ENCODE results near the gene PDCD11.

Gene PDCD11

DNA sequence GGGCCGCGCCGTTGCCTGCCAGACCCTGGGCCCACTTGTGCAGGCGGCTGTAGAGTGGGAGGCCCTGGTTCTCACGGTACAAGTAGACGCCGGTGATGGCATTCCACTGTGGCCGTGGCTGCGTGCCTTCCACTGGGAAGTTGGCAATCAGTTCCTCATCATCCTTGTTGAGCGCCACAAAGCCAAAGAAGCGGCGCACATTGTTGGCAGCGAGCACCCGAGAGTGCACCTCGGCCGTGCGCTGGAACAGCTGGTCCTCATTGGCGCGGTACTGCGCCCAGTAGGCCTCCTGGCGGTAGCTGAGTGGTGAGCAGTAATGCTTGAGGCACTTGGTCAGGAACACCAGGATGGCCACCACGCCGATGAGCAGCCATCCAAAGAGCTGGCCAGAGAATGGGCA is 50.8 kb downstream of the PDCD11 start:
- Histone ChIP-seq H3K4me3 (ENCODE audit: low read depth in 1 of 5, low read length in 5 of 5) (peak overlapping the region in 1 of 5 donors; percentile 8), H3K9ac (ENCODE audit: low read length in 5 of 5) (peak overlapping the region in 1 of 5 donors; percentile 32), H3K27ac (ENCODE audit: low read depth, low read length) (peak overlapping the region; percentile 92), H3K9me3 (ENCODE audit: control insufficient read depth in 5 of 5, low read length in 5 of 5) (no peaks in the 10 kb centered on the region), H3K4me1 (ENCODE audit: control insufficient read depth in 5 of 5, insufficient read depth in 5 of 5, low read length in 5 of 5) (peaks cover 33 to 97% (median 82%) of the 10 kb centered on the region in 5 donors), H3K27me3 (ENCODE audit: control insufficient read depth in 5 of 5, insufficient read depth in 4 of 5, low read length in 5 of 5) (peaks cover 0 to 21% (median 0%) of the 10 kb centered on the region in 5 donors), H3K36me3 (ENCODE audit: control insufficient read depth in 5 of 5, insufficient read depth in 5 of 5, low read length in 5 of 5) (peaks cover 0 to 75% (median 70%) of the 10 kb centered on the region in 5 donors)

DNA sequence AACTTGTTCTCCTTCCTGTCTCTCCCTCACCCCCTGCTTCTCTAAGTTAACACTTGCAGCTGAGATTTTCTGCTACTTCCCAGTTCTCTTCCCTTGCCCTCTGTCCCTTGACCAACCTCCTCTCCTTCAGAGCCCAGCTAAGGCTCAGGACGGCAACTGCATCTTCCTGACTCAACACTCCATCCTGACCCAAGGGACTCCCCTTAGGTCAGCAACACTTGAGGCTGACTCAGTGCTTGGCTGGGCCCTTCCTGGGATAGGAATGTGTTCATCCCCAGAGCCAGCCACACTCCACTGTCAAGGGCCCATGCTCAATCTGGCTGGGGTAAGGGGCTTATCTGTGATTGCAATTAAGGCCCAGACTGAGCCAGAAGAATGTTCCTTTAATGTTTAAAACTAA is 52.3 kb downstream of the PDCD11 start:
- H3K27me3 ChIP-seq (ENCODE audit: control insufficient read depth in 5 of 5, insufficient read depth in 4 of 5, low read length in 5 of 5): peaks cover 0 to 27% (median 0%) of the 10 kb centered on the region in 5 donors
- peaks cover 0 to 61% (median 55%) of the 10 kb centered on the region in 5 donors for H3K36me3 ChIP-seq (ENCODE audit: control insufficient read depth in 5 of 5, insufficient read depth in 5 of 5, low read length in 5 of 5)
- peak overlapping the region; percentile 92 for H3K27ac ChIP-seq (ENCODE audit: low read depth, low read length)
- peak overlapping the region in 1 of 5 donors; percentile 90 for H3K9ac ChIP-seq (ENCODE audit: low read length in 5 of 5)
- H3K4me1 ChIP-seq (ENCODE audit: control insufficient read depth in 5 of 5, insufficient read depth in 5 of 5, low read length in 5 of 5): peaks cover 32 to 91% (median 84%) of the 10 kb centered on the region in 5 donors
- H3K4me3 ChIP-seq (ENCODE audit: low read depth in 1 of 5, low read length in 5 of 5): peak overlapping the region in 4 of 5 donors; percentile 43 to 91 (median 68)
- no peaks in the 10 kb centered on the region for H3K9me3 ChIP-seq (ENCODE audit: control insufficient read depth in 5 of 5, low read length in 5 of 5)

DNA sequence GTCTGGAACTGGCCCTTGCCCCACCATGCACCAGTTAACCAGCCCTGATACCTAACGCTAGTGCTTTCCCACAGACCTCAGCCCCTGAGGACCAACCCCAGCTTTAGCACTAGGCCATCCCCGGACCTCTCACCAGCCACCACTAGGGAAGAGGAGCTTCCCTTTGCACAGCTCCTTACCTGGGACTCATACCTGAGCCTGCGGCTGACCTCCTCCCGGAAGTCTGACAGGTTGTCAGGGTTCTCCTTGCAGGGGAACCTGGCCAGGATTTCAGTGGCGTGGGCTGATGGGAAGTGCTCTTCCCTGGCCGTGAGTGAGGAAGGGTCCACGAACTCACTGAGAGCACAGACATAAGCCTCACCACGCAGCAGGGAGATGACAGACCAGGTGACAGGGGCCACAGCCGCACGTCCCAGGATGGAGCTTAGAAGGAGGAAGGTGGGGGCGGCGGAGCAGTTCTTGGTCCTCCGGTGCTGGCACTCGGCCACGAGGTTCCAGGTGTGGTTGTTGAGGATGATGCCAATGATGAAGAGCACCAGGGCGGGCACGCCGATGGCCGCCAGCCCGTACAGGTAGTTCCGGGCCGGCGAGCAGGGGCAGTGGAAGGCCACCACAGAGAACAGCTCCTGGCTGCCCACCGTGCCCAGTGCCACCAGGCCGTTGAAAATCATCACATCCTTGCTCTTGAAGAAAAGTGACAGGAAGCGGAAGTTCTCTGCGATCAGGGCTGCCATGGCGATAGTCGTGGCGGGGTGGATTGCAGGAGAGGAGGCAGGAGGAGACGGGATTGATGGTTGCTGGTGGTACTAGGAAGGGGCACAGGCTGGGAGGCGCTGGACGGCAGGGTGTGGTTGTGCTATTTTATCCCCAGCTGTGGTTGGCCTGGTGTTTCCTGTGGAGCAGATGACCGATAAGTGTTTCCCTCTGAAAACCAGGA is 53.0 kb downstream of the PDCD11 start:
- H3K9ac ChIP-seq (ENCODE audit: low read length in 5 of 5): peak overlapping the region in 2 of 5 donors; percentile 37 to 90
- peak overlapping the region; percentile 92 for H3K27ac ChIP-seq (ENCODE audit: low read depth, low read length)
- H3K4me3 ChIP-seq (ENCODE audit: low read depth in 1 of 5, low read length in 5 of 5): peak overlapping the region; percentile 23 to 91 (median 87)
- H3K9me3 ChIP-seq (ENCODE audit: control insufficient read depth in 5 of 5, low read length in 5 of 5): no peaks in the 10 kb centered on the region
- peaks cover 28 to 83% (median 76%) of the 10 kb centered on the region in 5 donors for H3K4me1 ChIP-seq (ENCODE audit: control insufficient read depth in 5 of 5, insufficient read depth in 5 of 5, low read length in 5 of 5)
- H3K36me3 ChIP-seq (ENCODE audit: control insufficient read depth in 5 of 5, insufficient read depth in 5 of 5, low read length in 5 of 5): peaks cover 0 to 53% (median 48%) of the 10 kb centered on the region in 5 donors
- peaks cover 0 to 27% (median 0%) of the 10 kb centered on the region in 5 donors for H3K27me3 ChIP-seq (ENCODE audit: control insufficient read depth in 5 of 5, insufficient read depth in 4 of 5, low read length in 5 of 5)

DNA sequence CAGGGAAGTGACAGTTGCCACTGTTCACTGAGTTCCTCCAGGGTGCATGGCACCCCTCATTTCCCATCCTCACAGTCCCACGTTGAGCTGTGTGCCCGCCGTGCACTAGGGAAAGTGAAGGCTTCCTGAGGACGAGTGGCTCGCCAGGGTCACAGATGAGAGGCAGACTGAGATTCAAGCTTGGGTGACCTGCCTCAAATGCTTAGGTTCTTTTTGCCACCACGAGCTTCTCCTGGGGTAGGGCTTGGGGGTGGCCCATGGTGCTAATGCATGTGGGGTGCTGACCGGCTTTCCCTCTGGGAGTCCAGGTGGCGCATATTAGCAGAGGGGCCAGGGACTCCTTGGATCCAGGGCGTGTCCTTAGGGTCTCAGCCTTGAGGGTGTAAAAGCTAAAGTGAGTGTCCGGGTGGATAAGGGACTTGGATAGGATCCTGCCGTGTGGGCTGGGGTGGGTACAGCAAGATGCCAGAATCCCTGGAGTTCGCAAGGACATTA is 53.8 kb downstream of the PDCD11 start:
- peaks cover 23 to 76% (median 71%) of the 10 kb centered on the region in 5 donors for H3K4me1 ChIP-seq (ENCODE audit: control insufficient read depth in 5 of 5, insufficient read depth in 5 of 5, low read length in 5 of 5)
- H3K27ac ChIP-seq (ENCODE audit: low read depth, low read length): peak overlapping the region; percentile 92

DNA sequence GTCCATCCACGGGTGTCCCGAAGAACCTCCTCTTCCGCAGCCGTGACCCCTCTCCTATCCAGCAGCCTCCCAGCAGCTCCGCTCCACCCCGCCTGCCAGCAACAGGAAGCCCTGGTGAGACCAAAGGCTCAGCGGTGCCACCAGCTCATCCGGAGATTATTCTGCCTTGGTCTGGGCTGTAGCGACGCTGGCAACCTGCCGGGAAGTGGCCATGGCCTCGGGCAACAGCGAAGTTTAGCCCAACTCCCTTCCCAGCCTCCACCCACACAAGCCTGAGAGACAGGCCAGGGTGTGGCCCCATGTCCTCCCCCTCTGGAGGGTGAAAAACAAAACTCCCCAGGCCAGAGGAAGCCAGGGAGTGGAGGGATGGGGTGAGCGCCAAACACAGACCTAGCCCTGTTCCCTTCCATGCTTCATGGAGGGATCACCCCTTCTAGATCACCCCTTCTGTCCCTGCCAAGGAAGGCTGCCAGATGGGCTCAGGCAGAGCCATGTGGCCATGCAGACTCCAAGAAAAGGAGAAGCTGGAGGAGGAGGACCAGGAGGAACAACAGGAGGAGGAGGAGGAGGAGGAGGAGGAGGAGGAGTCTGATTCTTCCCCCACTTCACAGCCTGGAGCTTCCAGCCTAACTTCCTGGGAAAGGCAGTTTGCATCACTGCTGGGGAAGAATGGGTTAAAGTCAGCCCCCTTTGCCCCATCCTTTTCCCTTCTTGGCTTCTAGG is 54.8 kb downstream of the PDCD11 start:
- H3K27me3 ChIP-seq (ENCODE audit: control insufficient read depth in 5 of 5, insufficient read depth in 4 of 5, low read length in 5 of 5): peaks cover 0 to 30% (median 0%) of the 10 kb centered on the region in 5 donors
- peak overlapping the region; percentile 92 for H3K27ac ChIP-seq (ENCODE audit: low read depth, low read length)
- peaks cover 0 to 39% (median 30%) of the 10 kb centered on the region in 5 donors for H3K36me3 ChIP-seq (ENCODE audit: control insufficient read depth in 5 of 5, insufficient read depth in 5 of 5, low read length in 5 of 5)
- H3K4me1 ChIP-seq (ENCODE audit: control insufficient read depth in 5 of 5, insufficient read depth in 5 of 5, low read length in 5 of 5): peaks cover 16 to 66% (median 61%) of the 10 kb centered on the region in 5 donors
- peak overlapping the region; percentile 51 to 90 (median 57) for H3K9ac ChIP-seq (ENCODE audit: low read length in 5 of 5)
- H3K4me3 ChIP-seq (ENCODE audit: low read depth in 1 of 5, low read length in 5 of 5): peak overlapping the region; percentile 67 to 91 (median 87)
- no peaks in the 10 kb centered on the region for H3K9me3 ChIP-seq (ENCODE audit: control insufficient read depth in 5 of 5, low read length in 5 of 5)

More for the DNA sequence above, 53.8 kb downstream of the PDCD11 start:
- Histone ChIP-seq H3K36me3 (ENCODE audit: control insufficient read depth in 5 of 5, insufficient read depth in 5 of 5, low read length in 5 of 5) (peaks cover 0 to 45% (median 40%) of the 10 kb centered on the region in 5 donors), H3K27me3 (ENCODE audit: control insufficient read depth in 5 of 5, insufficient read depth in 4 of 5, low read length in 5 of 5) (peaks cover 0 to 28% (median 0%) of the 10 kb centered on the region in 5 donors), H3K9me3 (ENCODE audit: control insufficient read depth in 5 of 5, low read length in 5 of 5) (no peaks in the 10 kb centered on the region), H3K9ac (ENCODE audit: low read length in 5 of 5) (peak overlapping the region in 4 of 5 donors; percentile 51 to 90 (median 66)), H3K4me3 (ENCODE audit: low read depth in 1 of 5, low read length in 5 of 5) (peak overlapping the region; percentile 23 to 91 (median 87))

DNA sequence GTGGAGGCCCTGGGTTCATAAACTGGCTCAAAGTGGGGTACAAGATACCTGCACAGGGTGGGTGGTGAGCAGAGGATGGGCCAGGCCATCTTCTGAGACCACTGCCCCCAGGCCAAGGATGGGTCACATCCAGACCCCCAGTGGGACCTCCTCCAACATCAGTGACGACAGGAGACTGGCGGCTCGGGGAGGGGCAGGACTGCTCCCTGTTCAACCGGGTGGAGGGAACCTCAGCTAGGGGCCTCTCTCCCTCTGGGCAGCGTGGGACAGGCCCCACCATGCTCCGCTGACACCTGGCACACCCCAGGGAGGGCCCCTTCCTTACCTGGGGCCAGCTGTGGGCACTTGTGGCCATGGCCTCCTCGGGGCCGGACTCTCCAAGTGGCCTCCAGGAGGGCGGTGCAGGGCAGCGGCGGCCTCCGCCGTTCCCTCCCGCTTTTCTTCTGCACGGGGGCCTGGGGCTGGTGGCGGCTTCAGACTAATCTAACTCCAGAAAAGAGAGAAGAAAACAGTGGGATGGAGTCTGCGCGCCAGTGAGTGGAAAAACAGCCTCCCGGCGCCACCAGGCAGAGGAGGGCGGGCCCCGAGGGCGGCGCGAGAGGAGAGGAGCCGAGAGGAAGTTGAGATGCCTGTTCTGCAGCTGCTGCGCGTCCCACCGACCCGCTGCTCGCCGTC is 55.5 kb downstream of the PDCD11 start, which contains the start of gene CALHM2:
Gene CALHM2 (minus strand): TSS at position 540 of the 675 bp plus-strand sequence. CDS start 2,429 bp downstream, outside the sequence.
- H3K9ac ChIP-seq (ENCODE audit: low read length in 5 of 5): peak within 1 kb of the TSS; percentile 51 to 90 (median 57)

DNA sequence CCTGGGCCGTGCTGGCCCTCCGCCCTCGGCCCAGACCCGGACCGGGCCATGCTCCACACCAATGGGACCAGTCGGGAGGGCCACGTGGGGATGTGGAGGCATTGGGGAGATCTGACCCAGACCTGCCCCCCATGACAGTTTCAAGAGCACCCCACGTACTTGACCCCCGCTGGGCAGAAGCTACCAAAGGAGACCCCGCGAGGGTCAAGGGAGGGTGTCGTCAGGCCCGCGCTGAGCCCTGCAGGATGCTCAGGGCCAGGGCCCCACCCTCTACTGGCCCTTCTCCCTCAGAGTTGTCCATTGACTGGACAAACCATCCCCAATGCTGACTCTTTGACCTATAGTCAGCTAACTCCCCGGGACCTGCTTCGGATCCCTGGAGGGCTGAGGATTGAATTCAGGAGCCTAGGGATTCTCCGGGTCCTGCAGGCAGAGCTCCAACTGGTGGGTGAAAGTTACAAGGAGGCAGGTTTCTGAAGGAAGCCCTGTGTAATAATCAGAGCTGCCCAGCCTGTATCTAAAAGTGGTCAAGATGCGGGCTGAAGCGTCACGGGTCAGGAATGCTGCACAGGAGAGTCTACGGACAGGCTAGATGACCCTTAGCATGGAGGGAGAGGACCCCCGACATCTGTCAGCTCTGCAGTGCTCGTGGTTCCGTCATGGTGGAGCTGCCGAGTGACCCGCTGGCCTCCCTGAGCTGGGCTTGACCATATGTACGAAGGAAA is 56.2 kb downstream of the PDCD11 start:
- H3K9ac ChIP-seq (ENCODE audit: low read length in 5 of 5): peak overlapping the region in 3 of 5 donors; percentile 56 to 90 (median 75)
- H3K9me3 ChIP-seq (ENCODE audit: control insufficient read depth in 5 of 5, low read length in 5 of 5): no peaks in the 10 kb centered on the region
- peaks cover 11 to 51% (median 47%) of the 10 kb centered on the region in 5 donors for H3K4me1 ChIP-seq (ENCODE audit: control insufficient read depth in 5 of 5, insufficient read depth in 5 of 5, low read length in 5 of 5)
- H3K36me3 ChIP-seq (ENCODE audit: control insufficient read depth in 5 of 5, insufficient read depth in 5 of 5, low read length in 5 of 5): peaks cover 0 to 26% (median 17%) of the 10 kb centered on the region in 5 donors
- peak overlapping the region; percentile 92 for H3K27ac ChIP-seq (ENCODE audit: low read depth, low read length)
- peak overlapping the region in 4 of 5 donors; percentile 67 to 91 (median 84) for H3K4me3 ChIP-seq (ENCODE audit: low read depth in 1 of 5, low read length in 5 of 5)
- H3K27me3 ChIP-seq (ENCODE audit: control insufficient read depth in 5 of 5, insufficient read depth in 4 of 5, low read length in 5 of 5): peaks cover 0 to 30% (median 0%) of the 10 kb centered on the region in 5 donors

More for the DNA sequence above, 55.5 kb downstream of the PDCD11 start, which contains the start of gene CALHM2:
- H3K4me1 ChIP-seq (ENCODE audit: control insufficient read depth in 5 of 5, insufficient read depth in 5 of 5, low read length in 5 of 5): peaks cover 13 to 58% (median 54%) of the 10 kb centered on the region in 5 donors
- peak within 1 kb of the TSS; percentile 92 for H3K27ac ChIP-seq (ENCODE audit: low read depth, low read length)
- H3K9me3 ChIP-seq (ENCODE audit: control insufficient read depth in 5 of 5, low read length in 5 of 5): no peaks in the 10 kb centered on the region
- peak within 1 kb of the TSS; percentile 67 to 91 (median 87) for H3K4me3 ChIP-seq (ENCODE audit: low read depth in 1 of 5, low read length in 5 of 5)
- peaks cover 0 to 30% (median 0%) of the 10 kb centered on the region in 5 donors for H3K27me3 ChIP-seq (ENCODE audit: control insufficient read depth in 5 of 5, insufficient read depth in 4 of 5, low read length in 5 of 5)
- peaks cover 0 to 33% (median 24%) of the 10 kb centered on the region in 5 donors for H3K36me3 ChIP-seq (ENCODE audit: control insufficient read depth in 5 of 5, insufficient read depth in 5 of 5, low read length in 5 of 5)

DNA sequence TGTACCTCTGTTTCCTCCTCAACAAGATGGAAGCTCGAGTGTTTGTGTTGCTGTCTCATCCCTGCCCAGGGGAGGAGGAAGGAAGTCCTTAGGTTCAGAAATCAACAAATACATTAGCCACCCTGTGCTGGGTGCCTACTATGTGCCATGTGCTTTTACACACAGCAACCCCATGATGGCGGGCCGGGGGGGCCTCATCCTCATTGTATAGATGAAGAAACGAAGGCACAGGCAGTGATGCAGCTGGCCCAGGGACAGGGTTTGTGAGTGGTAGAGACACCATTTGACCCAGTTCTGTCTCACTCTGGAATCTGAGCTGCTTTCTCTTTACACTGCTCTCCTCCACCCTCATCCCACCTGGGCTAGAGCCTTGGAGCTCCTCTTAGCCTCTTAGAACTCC is 57.6 kb downstream of the PDCD11 start:
- no peak overlapping the region for H3K27ac ChIP-seq (ENCODE audit: low read depth, low read length)

More for the DNA sequence above, 57.6 kb downstream of the PDCD11 start:
- H3K9ac ChIP-seq (ENCODE audit: low read length in 5 of 5): no peak overlapping the region
- no peak overlapping the region for H3K4me3 ChIP-seq (ENCODE audit: low read depth in 1 of 5, low read length in 5 of 5)
- H3K27me3 ChIP-seq (ENCODE audit: control insufficient read depth in 5 of 5, insufficient read depth in 4 of 5, low read length in 5 of 5): peaks cover 0 to 30% (median 0%) of the 10 kb centered on the region in 5 donors
- peaks cover 9 to 41% (median 35%) of the 10 kb centered on the region in 5 donors for H3K4me1 ChIP-seq (ENCODE audit: control insufficient read depth in 5 of 5, insufficient read depth in 5 of 5, low read length in 5 of 5)
- peaks cover 0 to 18% (median 10%) of the 10 kb centered on the region in 5 donors for H3K36me3 ChIP-seq (ENCODE audit: control insufficient read depth in 5 of 5, insufficient read depth in 5 of 5, low read length in 5 of 5)
- no peaks in the 10 kb centered on the region for H3K9me3 ChIP-seq (ENCODE audit: control insufficient read depth in 5 of 5, low read length in 5 of 5)

Data from subcutaneous abdominal adipose tissue (tissue), 5 donors.